HG02840 (cell line): ENCODE results near the gene BANP.
"Not testable (repeated sequence)": the region's sequence is repeated elsewhere in the genome, so short reads cannot be mapped to it uniquely, and the experiment has no call there.

Experiments
- ATAC-seq: cut with Tn5 transposase; IDR thresholded peaks from one replicate; pipeline ENCODE4 v1.9.1; 2021; ENCODE audit warnings: mild to moderate bottlenecking, moderate library complexity, moderate number of reproducible peaks; ENCODE audit not compliant: unreplicated experiment, low FRiP score

BANP gene

GRCh38 chr16:88094253-88094575 lies 143.0 kb downstream of the BANP start:
- not testable (repeated sequence) for ATAC-seq

- ATAC-seq = not testable (repeated sequence)
Observed at GRCh38 chr16:88094900-88095299, 143.7 kb downstream of the BANP start.

- ATAC-seq = not testable (repeated sequence)
Observed at GRCh38 chr16:88096659-88097058, 145.4 kb downstream of the BANP start.

GRCh38 chr16:88098731-88099562 lies 147.7 kb downstream of the BANP start:
- not testable (repeated sequence) for ATAC-seq

- no peak for ATAC-seq
Observed at GRCh38 chr16:88099563-88099890, 148.3 kb downstream of the BANP start.

GRCh38 chr16:88099956-88100355 lies 148.7 kb downstream of the BANP start:
- not testable (repeated sequence) for ATAC-seq

GRCh38 chr16:88100801-88101622 lies 149.8 kb downstream of the BANP start:
- not testable (repeated sequence) for ATAC-seq

GRCh38 chr16:88101623-88102105 lies 150.4 kb downstream of the BANP start:
- not testable (repeated sequence) for ATAC-seq

- ATAC-seq = no peak
Observed at GRCh38 chr16:88102597-88102996, 151.4 kb downstream of the BANP start.

- no peak for ATAC-seq
Observed at GRCh38 chr16:88103011-88103410, 151.8 kb downstream of the BANP start.

- ATAC-seq = no peak
Observed at GRCh38 chr16:88103581-88104188, 152.5 kb downstream of the BANP start.

- ATAC-seq = not testable (repeated sequence)
Observed at GRCh38 chr16:88104363-88104762, 153.1 kb downstream of the BANP start.

- not testable (repeated sequence) for ATAC-seq
Observed at GRCh38 chr16:88105574-88106140, 154.4 kb downstream of the BANP start.

- ATAC-seq = not testable (repeated sequence)
Observed at GRCh38 chr16:88106566-88106965, 155.3 kb downstream of the BANP start.

- ATAC-seq = no peak
Observed at GRCh38 chr16:88108762-88109161, 157.5 kb downstream of the BANP start.

- not testable (repeated sequence) for ATAC-seq
Observed at GRCh38 chr16:88109726-88110621, 158.7 kb downstream of the BANP start.

- not testable (repeated sequence) for ATAC-seq
Observed at GRCh38 chr16:88110875-88111494, 159.8 kb downstream of the BANP start.

- ATAC-seq = not testable (repeated sequence)
Observed at GRCh38 chr16:88111976-88112375, 160.7 kb downstream of the BANP start.

GRCh38 chr16:88113545-88114045 lies 162.4 kb downstream of the BANP start:
- ATAC-seq = no peak
